Measurements from ENCODE around the gene TTC31.
"Not testable (repeated sequence)": the region's sequence is repeated elsewhere in the genome, so short reads cannot be mapped to it uniquely, and the experiment has no call there.

The TTC31 gene

GRCh38 chr2:74481431-74481830, 1.4 kb upstream of the TTC31 start:
- no peak for DNase-seq (ENCODE audit: low read depth, low spot score)
- in situ Hi-C loops (cut with HindIII; ENCODE audit: low sequenced_read_pairs): no loop called here
- peak overlapping the region; percentile 87 for H3K4me3 ChIP-seq (ENCODE audit: low read depth, low read length)
- no peak for TF ChIP-seq CTCF (IDR thresholded peaks at IDR 0.05; ENCODE audit: low read depth, low read length)

GRCh38 chr2:74481961-74482800, 700 bp upstream of the TTC31 start:
- H3K4me3 ChIP-seq (ENCODE audit: low read depth, low read length): peak overlapping the region; percentile 87
- no peak for DNase-seq (ENCODE audit: low read depth, low spot score)
- in situ Hi-C loops (cut with HindIII; ENCODE audit: low sequenced_read_pairs): no loop called here
- TF ChIP-seq CTCF (IDR thresholded peaks at IDR 0.05; ENCODE audit: low read depth, low read length): no peak

- DNase-seq (ENCODE audit: low read depth, low spot score); in situ Hi-C loops (cut with HindIII; ENCODE audit: low sequenced_read_pairs): not testable (repeated sequence)
- H3K4me3 ChIP-seq (ENCODE audit: low read depth, low read length): peak overlapping the region; percentile 87
Measured at GRCh38 chr2:74483675-74484164, 839 bp downstream of the TTC31 start.

- in situ Hi-C loops (cut with HindIII; ENCODE audit: low sequenced_read_pairs): no loop called here
- no peak for TF ChIP-seq CTCF (IDR thresholded peaks at IDR 0.05; ENCODE audit: low read depth, low read length)
- H3K4me3 ChIP-seq (ENCODE audit: low read depth, low read length): no peak overlapping the region
- DNase-seq (ENCODE audit: low read depth, low spot score): no peak
Measured at GRCh38 chr2:74486141-74486540, 3.3 kb downstream of the TTC31 start.

GRCh38 chr2:74488643-74489481, 6.0 kb downstream of the TTC31 start:
- in situ Hi-C loops (cut with HindIII; ENCODE audit: low sequenced_read_pairs): no loop called here
- DNase-seq (ENCODE audit: low read depth, low spot score): no peak
- no peak for TF ChIP-seq CTCF (IDR thresholded peaks at IDR 0.05; ENCODE audit: low read depth, low read length)
- no peak overlapping the region for H3K4me3 ChIP-seq (ENCODE audit: low read depth, low read length)

- H3K4me3 ChIP-seq (ENCODE audit: low read depth, low read length): no peak overlapping the region
- TF ChIP-seq CTCF (IDR thresholded peaks at IDR 0.05; ENCODE audit: low read depth, low read length): no peak
- DNase-seq (ENCODE audit: low read depth, low spot score): no peak
- in situ Hi-C loops (cut with HindIII; ENCODE audit: low sequenced_read_pairs): no loop called here
Measured at GRCh38 chr2:74489906-74490305, 7.0 kb downstream of the TTC31 start.
